Transverse colon (tissue), 4 donors: ENCODE measurements around the gene C1QL2.

ENCODE experiments used
- POLR2A ChIP-seq: fragments of 450-650 bp; IDR thresholded peaks from one replicate; pipeline ENCODE4 v1.6.1; 2016; ENCODE audit warnings: antibody characterized with exemption, mild to moderate bottlenecking, moderate library complexity
- POLR2AphosphoS5 ChIP-seq, 3 donors: sonication (generic); formaldehyde crosslinking; IDR thresholded peaks; one replicate each; pipeline ENCODE4 v1.6.1; 2016; ENCODE audit warnings: antibody characterized with exemption in 3 of 3
- TF ChIP-seq, protein P1 (sequence below), 5 experiments: fragments of 200-600 bp in 3 of 5; fragments of 450-650 bp in 2 of 5; sonication (generic) in 3 of 5; IDR thresholded peaks; 1 replicate in 2 of 5; 2 replicates in 3 of 5; pipeline ENCODE4 v1.5.1; 2016 to 2017; ENCODE audit warnings: antibody characterized with exemption in 5 of 5, inconsistent platforms in 3 of 5, mild to moderate bottlenecking in 2 of 5, moderate library complexity in 1 of 5

DNA sequence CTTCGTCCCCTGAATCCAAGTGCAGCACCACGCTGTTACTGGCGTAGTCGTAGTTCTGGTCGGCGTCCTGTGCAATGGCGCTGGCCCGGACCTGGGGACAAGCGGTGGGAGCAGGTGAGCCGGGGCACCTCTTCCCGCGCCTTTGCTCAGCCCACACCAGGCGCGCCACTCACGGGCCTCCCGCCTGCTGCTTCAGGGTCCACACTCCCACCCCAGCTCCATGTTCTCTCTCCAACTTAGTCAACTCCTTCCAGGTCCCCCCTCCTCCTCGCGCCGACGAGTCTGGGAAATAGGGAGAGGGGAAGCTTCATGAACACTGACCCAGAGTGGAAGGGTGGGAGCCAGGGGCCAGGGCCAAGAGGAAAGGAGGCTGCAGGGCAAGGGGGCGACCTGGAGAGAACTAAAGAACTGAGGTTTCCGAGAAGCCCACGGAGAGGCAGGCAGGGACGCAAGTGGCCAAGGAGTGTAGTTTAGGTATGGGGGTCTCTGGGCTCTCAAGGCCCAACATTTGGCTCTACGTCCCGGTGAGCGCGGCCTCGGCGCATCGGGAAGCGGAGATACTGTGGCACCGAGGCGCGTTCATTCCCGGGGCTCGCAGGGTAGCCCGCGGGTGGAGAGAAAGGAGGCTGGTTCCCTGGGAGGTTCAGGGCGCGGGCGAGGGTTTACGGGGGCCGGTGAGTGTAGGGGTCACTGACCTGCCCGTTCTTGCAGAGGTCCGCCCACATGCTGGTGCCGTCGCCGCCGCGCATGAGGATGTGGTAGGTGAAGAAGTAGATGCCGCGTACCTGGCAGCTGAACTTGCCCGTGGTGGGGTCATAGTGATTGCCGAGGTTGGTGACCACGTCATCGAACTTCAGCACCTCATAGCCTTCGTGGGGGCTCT lies 1.4 kb downstream of the C1QL2 start:
- TF ChIP-seq, protein P1, sequence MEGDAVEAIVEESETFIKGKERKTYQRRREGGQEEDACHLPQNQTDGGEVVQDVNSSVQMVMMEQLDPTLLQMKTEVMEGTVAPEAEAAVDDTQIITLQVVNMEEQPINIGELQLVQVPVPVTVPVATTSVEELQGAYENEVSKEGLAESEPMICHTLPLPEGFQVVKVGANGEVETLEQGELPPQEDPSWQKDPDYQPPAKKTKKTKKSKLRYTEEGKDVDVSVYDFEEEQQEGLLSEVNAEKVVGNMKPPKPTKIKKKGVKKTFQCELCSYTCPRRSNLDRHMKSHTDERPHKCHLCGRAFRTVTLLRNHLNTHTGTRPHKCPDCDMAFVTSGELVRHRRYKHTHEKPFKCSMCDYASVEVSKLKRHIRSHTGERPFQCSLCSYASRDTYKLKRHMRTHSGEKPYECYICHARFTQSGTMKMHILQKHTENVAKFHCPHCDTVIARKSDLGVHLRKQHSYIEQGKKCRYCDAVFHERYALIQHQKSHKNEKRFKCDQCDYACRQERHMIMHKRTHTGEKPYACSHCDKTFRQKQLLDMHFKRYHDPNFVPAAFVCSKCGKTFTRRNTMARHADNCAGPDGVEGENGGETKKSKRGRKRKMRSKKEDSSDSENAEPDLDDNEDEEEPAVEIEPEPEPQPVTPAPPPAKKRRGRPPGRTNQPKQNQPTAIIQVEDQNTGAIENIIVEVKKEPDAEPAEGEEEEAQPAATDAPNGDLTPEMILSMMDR (IDR thresholded peaks at IDR 0.05): no peak
- no peak for TF ChIP-seq POLR2A
- no peak for TF ChIP-seq POLR2AphosphoS5 (IDR thresholded peaks at IDR 0.05)
